ENCODE data around the gene ARVCF.

GRCh38 chr22:20017622-20017958 lies 967 bp upstream of the ARVCF start:
- TF ChIP-seq POLR2AphosphoS5 (IDR thresholded peaks at IDR 0.05) (no peak), CTCF (IDR thresholded peaks at IDR 0.05) (no peak), EP300 (IDR thresholded peaks at IDR 0.05) (no peak)

Data from esophagus muscularis mucosa (tissue), 4 donors.